K562 (cell line): ENCODE measurements around the gene UBALD2.

ENCODE experiments used
- CBX5 ChIP-seq: IDR thresholded peaks from 2 replicates; pipeline ENCODE4 v1.6.1; 2014; ENCODE audit warnings: low read depth, borderline replicate concordance
- CTCF ChIP-seq, 3 experiments: IDR thresholded peaks in 2 of 3; conservative IDR thresholded peaks in 1 of 3; 2 replicates each; pipeline ENCODE4 v1.5.1; 2011 to 2012; ENCODE audit warnings: low read length in 3 of 3, mild to moderate bottlenecking in 3 of 3, control low read depth in 2 of 3, improper control_type of control experiment in 1 of 3, inconsistent platforms in 1 of 3, low read depth in 1 of 3, mixed read lengths in 1 of 3, moderate library complexity in 1 of 3; ENCODE audit not compliant: insufficient read depth in 2 of 3
- FOS ChIP-seq: IDR thresholded peaks from 3 replicates; pipeline ENCODE4 v1.6.1; 2011; ENCODE audit not compliant: insufficient read length; ENCODE audit errors: extremely low read depth
- NFXL1 ChIP-seq: fragments of 450-650 bp; formaldehyde crosslinking; IDR thresholded peaks from 2 replicates; pipeline ENCODE4 v1.4.0; 2021; ENCODE audit warnings: mild to moderate bottlenecking
- RAD21 ChIP-seq, 2 experiments: fragments of 250-450 bp in 1 of 2; fragments of 450-650 bp in 1 of 2; sonication (Bioruptor Pico) in 1 of 2; formaldehyde crosslinking in 1 of 2; IDR thresholded peaks in 1 of 2; conservative IDR thresholded peaks in 1 of 2; 2 replicates each; pipeline versions ENCODE4 v1.4.0 to v1.8.0; 2020 to 2022; ENCODE audit warnings: mild to moderate bottlenecking in 2 of 2, moderate library complexity in 1 of 2
- RFX5 ChIP-seq: IDR thresholded peaks from 2 replicates; pipeline ENCODE4 v1.6.1; 2011; ENCODE audit warnings: low read depth, mild to moderate bottlenecking, improper control_type of control experiment, low read length
- TAF7 ChIP-seq: fragments of 450-650 bp; IDR thresholded peaks from 2 replicates; pipeline ENCODE4 v1.6.1; 2016; ENCODE audit warnings: missing genetic modification characterization, missing compliant biosample characterization
- ZBTB49 ChIP-seq: sonication (generic); formaldehyde crosslinking; IDR thresholded peaks from 2 replicates; pipeline ENCODE4 v1.8.0; 2022; ENCODE audit warnings: missing genetic modification reagents, mild to moderate bottlenecking, borderline replicate concordance
- ZBTB5 ChIP-seq: fragments of 450-650 bp; IDR thresholded peaks from 2 replicates; pipeline ENCODE4 v1.6.1; 2017; ENCODE audit warnings: antibody characterized with exemption
- ZC3H11A ChIP-seq: IDR thresholded peaks from 2 replicates; pipeline ENCODE4 v1.6.1; 2012; ENCODE audit warnings: low read depth, low read length, improper control_type of control experiment
- ZNF224 ChIP-seq: sonication (generic); formaldehyde crosslinking; IDR thresholded peaks from 2 replicates; pipeline ENCODE4 v1.8.0; 2022; ENCODE audit warnings: mild to moderate bottlenecking, missing genetic modification reagents
- ZNF274 ChIP-seq: IDR thresholded peaks from 2 replicates; pipeline ENCODE4 v1.6.1; 2011; ENCODE audit warnings: low read depth, mild to moderate bottlenecking, low read length, moderate library complexity, borderline replicate concordance

- TF ChIP-seq ZNF274 = no peak
- TF ChIP-seq FOS = no peak
- TF ChIP-seq ZBTB5 = no peak
- no peak for TF ChIP-seq ZBTB49 (CRISPR knock-in tag)
- TF ChIP-seq NFXL1 (CRISPR knock-in tag) = no peak
- no peak for TF ChIP-seq CTCF (IDR thresholded peaks at IDR 0.05 in 2 of 3, conservative IDR thresholded peaks at IDR 0.05 in 1 of 3; ENCODE audit: insufficient read depth in 2 of 3, low read depth in 1 of 3, low read length in 3 of 3)
- TF ChIP-seq RFX5 = no peak
- no peak for TF ChIP-seq TAF7 (tag)
- TF ChIP-seq ZNF224 = no peak
- no peak for TF ChIP-seq RAD21 (CRISPR knock-in tag; conservative IDR thresholded peaks at IDR 0.05 in 1 of 2, IDR thresholded peaks at IDR 0.05 in 1 of 2)
- TF ChIP-seq ZC3H11A = no peak
- TF ChIP-seq CBX5 = no peak
These were observed 31.0 kb downstream of the UBALD2 start for GRCh38 chr17:76296186-76296585.
